Activated CD8-positive, alpha-beta memory T cell treated with anti-CD3 and anti-CD28 coated beads, Interleukin-2, amount 50 U/mL, for 1 hour (primary cell): Measurements from ENCODE around the gene LAYN.

ENCODE experiments used
- DNase-seq: peaks from one replicate; pipeline ENCODE4 v3.0.0-alpha.2; 2020; ENCODE audit errors: extremely low read depth

The LAYN gene, protein sequence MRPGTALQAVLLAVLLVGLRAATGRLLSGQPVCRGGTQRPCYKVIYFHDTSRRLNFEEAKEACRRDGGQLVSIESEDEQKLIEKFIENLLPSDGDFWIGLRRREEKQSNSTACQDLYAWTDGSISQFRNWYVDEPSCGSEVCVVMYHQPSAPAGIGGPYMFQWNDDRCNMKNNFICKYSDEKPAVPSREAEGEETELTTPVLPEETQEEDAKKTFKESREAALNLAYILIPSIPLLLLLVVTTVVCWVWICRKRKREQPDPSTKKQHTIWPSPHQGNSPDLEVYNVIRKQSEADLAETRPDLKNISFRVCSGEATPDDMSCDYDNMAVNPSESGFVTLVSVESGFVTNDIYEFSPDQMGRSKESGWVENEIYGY

DNA sequence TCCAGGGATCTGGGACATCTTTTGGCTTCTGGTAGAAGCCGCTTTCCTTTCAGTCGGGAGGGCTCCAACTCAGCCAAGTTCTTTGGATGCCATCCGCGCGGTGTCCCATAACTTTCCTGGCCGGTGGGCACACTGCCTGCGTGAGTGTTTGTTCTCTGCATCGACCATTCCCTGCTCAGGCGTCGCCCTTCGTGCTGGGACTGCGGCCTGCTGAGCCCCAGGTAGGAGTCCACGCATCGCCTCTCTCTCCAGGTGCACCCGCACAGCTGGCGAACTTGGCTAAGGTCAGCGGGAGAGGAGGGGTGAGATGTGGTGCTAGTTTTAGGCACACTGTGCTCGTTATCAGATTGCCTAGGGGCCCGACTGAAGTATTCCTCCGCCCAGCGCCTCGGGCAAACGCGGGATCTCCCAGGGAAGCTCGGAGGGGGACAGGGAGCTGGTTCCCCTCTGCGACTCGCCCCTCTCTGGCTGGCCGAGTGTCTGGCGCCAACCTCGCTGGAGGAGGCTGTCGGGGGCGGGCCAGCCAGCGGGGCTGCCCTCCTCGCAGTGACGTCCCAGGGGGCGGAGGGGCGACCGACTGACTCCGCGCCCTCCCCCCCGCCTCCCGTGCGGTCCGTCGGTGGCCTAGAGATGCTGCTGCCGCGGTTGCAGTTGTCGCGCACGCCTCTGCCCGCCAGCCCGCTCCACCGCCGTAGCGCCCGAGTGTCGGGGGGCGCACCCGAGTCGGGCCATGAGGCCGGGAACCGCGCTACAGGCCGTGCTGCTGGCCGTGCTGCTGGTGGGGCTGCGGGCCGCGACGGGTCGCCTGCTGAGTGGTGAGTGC, at the start of gene LAYN:
Gene LAYN (plus strand): TSS at position 607 of the 823 bp plus-strand sequence. CDS start 124 bp downstream, at position 731.
- no peak for DNase-seq

DNA sequence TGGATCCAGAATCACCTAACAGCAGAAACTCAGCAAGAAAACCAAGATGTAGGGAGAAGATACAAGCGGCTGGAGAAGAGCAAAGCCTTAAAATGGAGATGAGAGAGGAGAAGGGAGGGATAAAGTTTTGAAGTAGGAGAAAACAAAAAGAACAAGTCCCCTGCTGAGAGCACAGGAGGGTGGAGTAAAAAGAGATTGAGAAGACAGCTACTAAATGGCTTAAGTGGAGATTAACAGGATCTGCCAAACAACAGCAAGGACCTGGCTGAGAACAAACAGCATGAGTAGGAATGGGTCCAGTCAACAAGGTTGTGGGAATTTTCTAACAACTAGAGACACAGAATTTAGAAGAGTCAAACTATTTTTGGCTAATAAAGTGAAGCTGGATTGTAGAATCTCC, 46.5 kb upstream of the LAYN start:
- DNase-seq, result no peak

DNA sequence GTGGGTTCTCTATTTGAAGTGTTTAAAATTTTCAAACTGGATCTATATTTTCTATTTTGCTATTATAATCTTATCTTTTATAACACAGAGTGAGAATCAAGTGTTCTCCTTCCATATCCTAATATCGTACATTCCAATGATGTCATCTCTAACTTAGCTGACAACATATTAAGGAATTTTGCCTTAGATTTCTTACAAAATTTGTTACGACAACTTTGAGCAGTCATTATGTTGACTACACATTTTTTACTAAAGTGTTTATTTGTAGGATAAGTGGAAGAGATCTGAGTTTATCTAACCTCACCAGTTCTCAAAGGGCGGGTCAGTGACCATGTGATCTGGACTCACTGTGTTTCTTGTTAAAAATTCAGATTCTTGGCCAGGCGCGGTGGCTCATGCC, 41.0 kb upstream of the LAYN start:
- DNase-seq, result no peak

DNA sequence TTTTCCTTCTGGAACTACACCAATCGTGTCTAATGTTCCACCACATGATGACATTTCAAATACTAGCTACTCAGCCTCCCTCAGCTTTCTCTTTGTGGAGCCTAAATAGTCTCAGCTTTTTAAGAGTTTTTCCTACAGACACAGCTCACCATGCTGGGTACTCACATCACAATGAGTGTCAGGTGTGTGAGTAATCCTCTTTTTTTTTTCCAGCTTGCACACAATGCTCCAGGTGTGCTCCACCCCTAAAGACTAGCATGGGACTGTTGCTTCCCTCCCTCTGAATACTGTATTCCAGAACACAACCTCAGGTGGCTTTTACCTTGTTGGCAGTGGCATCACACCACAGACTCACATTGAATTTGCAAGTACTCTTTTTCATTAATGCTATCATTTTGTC, 40.0 kb upstream of the LAYN start:
- no peak for DNase-seq

DNA sequence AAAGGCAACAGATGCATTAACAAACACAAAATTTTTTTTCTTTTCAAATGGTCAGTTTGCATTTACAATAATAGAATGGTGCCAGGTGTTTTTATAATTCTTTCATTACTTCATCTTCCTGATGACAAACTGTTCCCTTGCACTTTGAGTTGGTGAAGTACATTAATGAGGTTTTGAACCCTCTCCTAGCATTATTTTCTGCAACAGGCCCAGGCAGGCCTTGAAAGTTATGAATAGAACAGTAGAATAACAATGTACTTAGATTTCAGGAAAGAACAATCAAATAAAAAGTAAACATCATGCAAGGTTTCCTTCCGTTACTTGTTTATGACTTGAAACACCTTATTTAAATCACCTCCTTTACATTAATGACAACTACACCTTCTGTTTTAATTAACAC, 37.9 kb upstream of the LAYN start:
- DNase-seq, result no peak

DNA sequence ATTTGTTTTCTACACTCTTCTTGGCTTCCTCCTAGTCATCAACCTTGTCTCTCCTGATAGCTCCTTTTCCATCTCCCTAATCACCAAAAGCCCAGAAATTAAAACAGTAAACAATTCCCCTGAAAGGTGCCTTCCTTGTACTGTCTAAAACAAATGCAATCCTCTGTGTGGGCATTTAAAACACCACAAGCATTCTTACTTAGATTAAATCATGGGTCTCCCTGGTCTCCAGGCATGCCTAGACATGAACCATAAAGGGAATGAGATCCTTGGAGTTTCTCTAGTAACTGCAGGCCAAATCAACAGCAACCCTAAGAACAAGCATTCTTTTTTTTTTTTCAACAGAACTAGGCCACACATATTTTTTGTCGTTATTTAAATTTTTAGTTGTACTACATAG, 30.2 kb upstream of the LAYN start:
- no peak for DNase-seq

DNA sequence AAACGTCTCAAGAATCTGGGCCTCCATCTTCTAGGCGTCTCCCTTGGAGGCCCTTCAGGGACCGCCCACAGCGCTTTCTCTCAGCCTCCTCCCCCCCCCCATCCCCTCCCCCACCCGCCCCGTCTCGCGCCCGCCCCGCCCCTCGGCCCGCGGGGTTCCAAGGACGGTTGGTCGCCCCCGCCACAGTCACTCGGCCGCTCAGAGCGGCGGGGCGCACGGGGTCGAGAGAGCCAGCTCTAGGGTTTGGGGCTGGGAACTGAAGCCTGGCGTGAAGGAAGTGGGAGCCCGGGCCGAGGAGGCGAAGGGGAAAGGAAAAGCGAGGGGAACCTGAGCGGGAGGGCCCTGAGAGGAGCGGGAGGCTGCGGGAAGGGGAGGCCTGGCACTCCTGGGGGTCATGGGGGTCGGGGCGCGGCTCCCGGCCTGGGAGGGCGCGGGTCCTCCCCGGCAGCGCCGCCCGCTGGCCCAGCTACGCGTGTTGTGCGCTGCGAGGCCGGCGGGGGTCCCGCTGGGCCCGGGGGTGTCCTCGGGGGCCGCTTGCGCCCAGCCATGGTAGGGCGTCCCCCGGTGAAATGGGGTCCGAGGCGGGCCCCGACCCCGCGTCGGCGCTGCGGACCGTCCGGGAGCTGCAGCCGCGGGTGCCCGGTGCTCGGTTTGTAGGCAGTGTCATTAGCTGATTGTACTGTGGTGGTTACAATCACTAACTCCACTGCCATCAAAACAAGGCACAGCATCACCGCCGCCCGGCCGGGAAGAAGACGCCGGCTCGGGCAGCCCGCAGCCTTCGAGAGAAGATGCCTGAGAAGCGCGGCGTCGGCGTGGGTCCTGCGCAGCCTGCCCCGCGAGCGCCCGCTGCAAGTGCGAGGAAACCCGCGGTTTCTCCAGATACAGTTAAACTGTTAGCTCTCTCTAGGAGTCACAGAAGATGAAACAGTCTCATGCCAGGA, 28.0 kb upstream of the LAYN start, which contains the start of gene BTG4:
Gene BTG4 (minus strand): TSS at position 91 of the 944 bp plus-strand sequence. CDS start 13,610 bp downstream, outside the sequence.
- DNase-seq, result no peak

DNA sequence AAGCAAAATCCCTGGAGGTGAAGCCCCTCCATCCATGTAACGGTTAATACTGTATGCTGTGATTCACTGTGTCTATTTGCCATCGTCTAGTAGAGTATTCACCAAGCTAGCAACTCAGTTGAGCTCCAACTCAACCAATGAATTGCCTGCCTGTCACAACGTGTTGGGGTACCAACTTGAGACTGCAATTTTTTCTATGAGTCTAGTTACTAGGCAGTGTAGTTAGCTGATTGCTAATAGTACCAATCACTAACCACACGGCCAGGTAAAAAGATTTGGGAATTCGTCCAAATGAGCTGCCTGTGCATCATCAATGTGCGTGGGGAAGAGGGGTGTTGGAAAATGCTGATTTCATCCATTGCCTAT, 27.3 kb upstream of the LAYN start:
- no peak for DNase-seq

DNA sequence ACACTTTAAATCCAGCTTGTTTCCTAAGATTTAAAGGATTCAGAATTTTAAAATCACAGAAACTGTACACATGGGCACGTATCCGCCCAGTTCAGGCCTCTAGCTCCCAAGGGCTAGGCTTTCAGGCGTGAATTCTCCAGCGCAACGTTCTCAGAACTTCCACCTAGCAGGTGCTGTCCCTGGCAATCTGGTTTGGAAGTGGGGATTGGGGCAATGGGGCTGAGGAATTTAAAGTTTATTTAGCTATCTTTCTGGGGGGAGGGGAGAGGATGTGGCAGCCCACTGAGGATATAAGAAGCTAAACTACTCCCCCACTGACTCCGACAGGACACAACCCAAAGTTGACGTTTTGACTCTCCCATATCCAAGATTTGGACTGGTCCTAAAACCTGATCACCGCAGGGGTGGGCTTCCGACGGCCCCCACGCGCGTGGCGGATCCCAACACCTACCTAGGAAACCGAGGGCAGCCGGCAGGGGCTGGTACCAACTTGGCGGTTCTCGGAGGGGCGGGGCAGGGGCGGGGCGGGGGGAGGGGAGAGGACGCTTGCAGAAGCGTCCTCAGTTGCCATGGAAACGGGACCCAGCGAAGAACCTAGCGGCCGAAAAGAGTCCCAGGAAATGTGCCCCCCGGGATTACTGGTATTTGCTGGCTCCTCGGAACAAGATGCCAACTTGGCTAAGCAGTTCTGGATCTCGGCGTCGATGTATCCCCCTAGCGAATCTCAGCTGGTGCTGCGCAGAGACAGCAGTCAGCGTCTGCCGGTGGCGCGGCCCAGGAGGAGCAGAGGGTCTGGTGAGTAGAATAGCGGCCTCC, 26.1 kb upstream of the LAYN start, which contains the start of gene HOATZ:
Gene HOATZ (plus strand): TSS at position 563 of the 816 bp plus-strand sequence. CDS start 7 bp downstream, at position 570.
- no peak for DNase-seq

DNA sequence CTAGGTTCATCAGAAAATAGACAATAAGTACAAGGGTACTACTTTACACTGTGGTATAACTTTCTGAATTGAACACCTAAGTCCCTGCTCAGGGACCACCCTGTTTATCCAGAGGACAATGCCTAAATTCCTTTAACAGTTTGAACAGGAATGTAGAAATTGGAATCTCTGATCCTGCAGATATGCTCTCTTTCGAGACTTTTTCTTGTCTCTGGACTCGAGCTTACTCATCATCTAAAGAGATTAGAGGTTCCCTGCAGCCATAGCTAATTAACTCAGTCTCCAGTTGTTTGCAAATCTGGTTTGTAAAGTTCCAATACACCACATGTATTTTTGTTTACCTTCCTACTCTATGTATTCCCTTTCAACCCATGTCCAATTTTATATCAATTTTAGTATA, 24.9 kb upstream of the LAYN start:
- DNase-seq, result no peak

DNA sequence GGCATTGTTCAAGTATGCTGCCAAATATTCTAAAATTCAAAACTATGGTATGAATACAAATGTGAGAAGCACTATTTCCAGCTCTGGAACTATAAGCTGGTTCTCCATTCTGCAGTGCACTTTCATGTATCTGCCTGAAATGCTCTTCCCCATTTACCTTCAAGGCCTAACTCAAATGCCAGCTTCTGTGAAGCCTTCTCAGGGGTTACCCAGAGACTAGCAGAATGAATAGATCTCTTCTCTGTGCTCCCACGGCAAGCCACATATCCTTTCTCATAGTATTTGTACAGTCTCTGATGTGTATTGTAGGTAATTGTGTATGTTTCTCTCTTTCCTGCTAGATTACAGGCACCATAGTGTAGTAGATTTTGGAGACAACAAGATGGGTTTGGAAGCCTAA, 21.9 kb upstream of the LAYN start:
- DNase-seq, result no peak

DNA sequence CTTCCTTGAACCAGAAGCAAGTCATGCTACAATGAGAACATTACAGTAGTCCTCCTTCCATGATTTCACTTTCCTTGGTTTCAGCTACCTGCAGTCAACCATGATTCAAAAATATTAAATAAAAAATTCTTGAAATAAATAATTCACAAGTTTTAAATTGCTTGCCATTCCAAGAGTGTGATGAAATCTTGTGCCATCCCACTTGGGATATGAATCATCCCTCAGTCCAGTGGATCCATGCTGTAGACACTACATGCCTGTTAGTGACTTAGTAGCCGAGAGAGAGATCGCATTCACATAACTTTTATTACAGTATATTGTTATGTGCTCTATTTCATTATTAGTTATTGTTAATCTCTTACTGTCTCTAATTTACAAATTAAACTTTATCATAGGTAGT, 20.0 kb upstream of the LAYN start:
- no peak for DNase-seq

DNA sequence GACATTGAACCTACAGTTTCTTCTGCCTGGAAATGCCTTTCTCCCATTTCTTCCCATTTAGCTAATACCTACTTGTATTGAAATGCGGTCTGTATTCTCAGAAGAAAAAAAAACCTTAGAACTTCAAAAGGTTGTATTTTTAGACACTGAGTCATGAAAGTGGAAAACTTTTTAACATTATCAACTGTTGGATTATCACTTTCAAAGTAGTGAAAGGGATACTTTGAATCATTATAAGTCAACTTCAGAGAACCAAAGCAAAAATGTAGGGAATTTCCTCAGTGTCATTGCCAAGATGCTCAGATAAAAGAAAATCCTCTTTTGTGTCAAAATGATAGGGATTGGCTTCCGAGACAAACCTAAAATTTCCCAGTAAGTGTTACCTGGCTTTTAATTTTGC, 19.4 kb upstream of the LAYN start:
- DNase-seq, result no peak

DNA sequence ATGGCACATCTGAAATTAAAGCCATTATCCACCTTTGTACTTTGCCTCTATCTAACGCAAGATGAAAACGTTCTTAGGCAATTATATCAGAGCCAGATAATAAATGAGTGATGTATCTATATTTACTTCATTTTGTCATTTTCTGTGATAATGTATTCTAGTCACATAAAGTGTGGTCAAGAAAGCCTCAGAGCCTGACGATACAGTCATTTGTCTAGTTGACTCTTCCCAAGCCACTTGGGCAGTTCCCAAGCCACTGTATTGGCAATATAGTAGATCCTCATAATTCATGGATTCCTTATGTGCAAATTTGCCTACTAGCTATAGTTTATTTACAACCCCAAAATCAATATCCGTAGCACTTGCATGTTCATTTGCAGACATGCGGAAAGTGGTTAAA, 18.1 kb upstream of the LAYN start:
- no peak for DNase-seq

DNA sequence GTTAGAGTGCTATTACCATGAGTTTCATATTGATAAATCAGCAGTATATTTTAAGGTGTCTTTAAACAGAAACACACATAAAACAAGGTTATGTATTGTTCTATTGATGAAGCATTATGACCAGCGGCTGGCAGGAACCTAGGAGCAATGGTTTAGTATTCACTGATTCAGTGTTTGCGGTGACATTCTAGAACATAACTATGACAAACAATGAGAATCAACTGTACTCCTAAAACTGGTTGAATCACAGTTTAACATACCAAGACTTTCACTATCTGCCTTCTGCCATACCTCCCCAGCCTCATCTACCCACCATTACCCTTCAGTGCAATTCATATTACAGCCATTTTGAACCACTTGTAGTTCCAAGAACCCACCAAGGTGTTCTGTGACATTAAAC, 17.2 kb upstream of the LAYN start:
- DNase-seq, result no peak

DNA sequence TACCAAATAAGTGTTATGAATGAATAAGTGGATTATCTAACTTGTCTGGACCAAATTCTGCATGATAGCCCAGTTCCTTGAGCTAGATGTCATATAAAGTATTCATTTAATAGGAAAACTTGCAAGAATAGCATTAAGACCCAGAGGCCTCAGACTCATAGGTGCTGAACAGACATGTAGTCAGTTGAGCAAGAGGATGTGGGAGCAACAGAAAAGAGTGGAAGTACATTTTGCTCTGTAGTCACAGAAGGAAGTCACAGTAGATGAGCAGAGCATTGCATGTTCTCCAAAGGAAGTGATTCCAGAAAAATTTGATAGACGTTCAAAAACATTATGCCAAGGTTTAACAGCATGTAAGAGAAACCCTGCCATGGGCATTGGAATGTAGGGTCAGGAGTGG, 16.5 kb upstream of the LAYN start:
- no peak for DNase-seq

DNA sequence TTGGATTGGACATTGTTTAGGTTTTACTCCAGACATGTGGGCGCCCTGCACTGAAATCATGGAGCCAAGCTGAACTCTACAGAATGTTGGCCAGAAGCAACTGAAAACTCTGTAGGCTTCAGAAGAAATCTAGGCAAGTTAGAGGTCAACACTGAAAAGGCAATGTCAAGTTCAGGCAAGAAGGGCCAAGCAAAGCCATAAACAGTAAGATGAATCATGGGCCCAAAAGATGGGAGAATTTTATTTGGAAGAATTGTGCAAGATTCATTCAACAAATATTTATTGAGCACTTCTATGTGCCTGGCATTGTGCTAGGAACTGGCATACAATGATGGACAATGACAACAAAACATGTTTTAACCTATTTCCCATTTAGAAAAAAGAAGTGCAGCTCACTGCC, 15.1 kb upstream of the LAYN start:
- DNase-seq, result no peak

DNA sequence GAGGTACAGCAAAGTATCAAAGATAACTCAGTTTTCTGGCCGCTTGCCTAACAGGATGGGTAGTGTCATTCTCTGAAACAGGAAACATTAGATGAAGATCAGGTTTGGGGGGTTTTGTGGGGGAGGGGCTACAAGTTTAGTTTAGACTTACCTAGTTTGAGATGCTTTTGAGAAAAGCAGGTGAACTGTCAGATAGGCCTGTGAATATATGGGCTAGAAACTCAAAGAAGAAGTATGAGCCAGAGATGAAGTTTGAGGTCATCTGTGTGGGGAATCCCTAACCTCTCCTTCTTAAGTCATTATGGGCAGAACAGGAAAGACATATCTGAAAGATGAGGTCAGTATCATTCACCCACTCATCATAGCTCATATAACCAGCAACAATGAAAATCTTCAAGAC, 14.0 kb upstream of the LAYN start:
- DNase-seq, result no peak

DNA sequence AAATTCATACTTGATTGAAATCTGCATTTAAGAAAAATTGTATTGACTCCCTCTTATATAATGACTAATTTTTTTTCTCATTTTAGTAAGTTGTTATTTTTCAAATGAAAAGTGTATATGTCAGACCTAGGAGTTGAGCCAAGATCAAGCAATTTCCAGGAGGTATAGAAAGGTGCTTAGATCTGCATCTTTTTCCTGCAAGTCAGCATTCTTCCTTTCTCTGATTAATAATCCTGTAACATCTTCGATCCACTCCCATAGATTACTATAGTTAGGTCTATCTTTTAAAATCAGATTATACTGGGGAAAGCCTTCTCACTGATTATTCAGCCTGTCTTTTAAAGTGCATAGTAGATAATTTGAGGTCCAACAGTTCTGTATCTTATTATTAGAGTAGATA, 13.2 kb upstream of the LAYN start:
- DNase-seq, result no peak

DNA sequence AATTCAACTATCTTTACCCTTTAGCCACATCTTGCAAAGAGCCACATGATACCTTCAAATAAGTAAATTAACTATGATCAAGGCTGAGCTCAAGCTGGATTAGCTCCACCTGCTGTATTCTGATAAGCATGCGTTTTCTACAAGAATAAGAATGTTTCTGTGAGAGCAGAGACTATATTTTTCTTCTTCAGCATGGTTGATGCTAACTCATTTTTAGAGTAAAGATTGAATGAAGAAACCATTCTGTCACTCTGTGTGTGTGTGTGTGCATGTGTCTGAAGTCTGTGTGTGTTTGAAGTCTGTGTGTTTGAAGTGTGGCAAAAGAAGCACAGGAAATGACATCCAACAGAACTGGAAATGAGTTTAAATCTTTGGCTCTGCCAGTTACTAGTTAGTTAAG, 12.0 kb upstream of the LAYN start:
- no peak for DNase-seq

DNA sequence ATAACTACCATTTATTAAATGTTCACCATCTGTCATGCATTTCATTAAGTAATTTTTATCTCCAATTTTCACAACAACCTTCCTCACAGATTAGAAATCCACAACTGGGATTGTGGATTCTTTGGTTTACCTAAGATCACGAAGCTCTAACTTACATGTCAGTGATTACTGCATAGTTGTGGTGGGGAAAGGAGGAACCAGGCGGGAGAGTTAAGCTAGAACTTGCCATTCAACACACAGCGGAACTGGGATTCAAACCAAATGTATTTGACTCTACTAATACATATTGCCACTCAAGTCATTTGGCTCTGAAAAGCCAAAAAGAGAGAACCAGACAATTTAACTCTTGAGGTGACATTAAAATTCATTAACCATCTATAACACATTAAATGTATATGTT, 10.4 kb upstream of the LAYN start:
- DNase-seq, result no peak
